OCI-LY1 (cell line): ENCODE results near the gene ANKK1.

Experiments
- H2AFZ ChIP-seq: fragments of 200-600 bp; sonication (generic), shearing (Covaris generic); 2 replicates; pipeline ENCODE4 v1.6.0; 2014; ENCODE audit warnings: antibody characterized with exemption, mild to moderate bottlenecking, low read length
- H3F3A ChIP-seq: fragments of 200-600 bp; sonication (generic), shearing (Covaris generic); 2 replicates; pipeline ENCODE4 v1.6.0; 2014; ENCODE audit warnings: mild to moderate bottlenecking, antibody characterized with exemption, low read length, moderate library complexity; ENCODE audit not compliant: insufficient read depth
- H3K27ac ChIP-seq: fragments of 200-600 bp; sonication (generic); 2 replicates; pipeline ENCODE4 v1.5.1; 2014; ENCODE audit warnings: low read length, mixed run types, mild to moderate bottlenecking, low read depth; ENCODE audit not compliant: poor library complexity, severe bottlenecking
- H3K27me3 ChIP-seq: fragments of 200-600 bp; sonication (generic); 2 replicates; pipeline ENCODE4 v1.6.0; 2014; ENCODE audit warnings: antibody characterized with exemption, mild to moderate bottlenecking, low read length, moderate library complexity; ENCODE audit not compliant: insufficient read depth
- H3K36me3 ChIP-seq: fragments of 200-600 bp; sonication (generic); 2 replicates; pipeline ENCODE4 v1.6.1; 2014; ENCODE audit warnings: mild to moderate bottlenecking, antibody characterized with exemption, low read length, moderate library complexity, mixed read lengths; ENCODE audit not compliant: insufficient read depth
- H3K4me1 ChIP-seq: fragments of 200-600 bp; sonication (generic); 2 replicates; pipeline ENCODE4 v1.5.1; 2014; ENCODE audit warnings: mild to moderate bottlenecking, low read length, moderate library complexity; ENCODE audit not compliant: insufficient read depth, severe bottlenecking
- H3K4me2 ChIP-seq: fragments of 200-600 bp; sonication (generic), shearing (Covaris generic); 2 replicates; pipeline ENCODE4 v1.6.1; 2014; ENCODE audit warnings: low read length
- H3K4me3 ChIP-seq: fragments of 200-600 bp; sonication (generic); 2 replicates; pipeline ENCODE4 v1.5.1; 2014; ENCODE audit warnings: low read length, low read depth, mild to moderate bottlenecking, mixed read lengths; ENCODE audit not compliant: poor library complexity, severe bottlenecking
- H3K79me2 ChIP-seq: fragments of 200-600 bp; shearing (Covaris generic); 2 replicates; pipeline ENCODE4 v1.6.1; 2016; ENCODE audit warnings: mixed run types, low read length, mixed read lengths; ENCODE audit not compliant: insufficient read depth
- H3K9ac ChIP-seq: fragments of 200-600 bp; sonication (generic), shearing (Covaris generic); 2 replicates; pipeline ENCODE4 v1.6.1; 2014; ENCODE audit warnings: mild to moderate bottlenecking, low read length, mixed read lengths
- H3K9me2 ChIP-seq: fragments of 200-600 bp; sonication (generic), shearing (Covaris generic); 2 replicates; pipeline ENCODE4 v1.6.1; 2014; ENCODE audit warnings: low read depth, mild to moderate bottlenecking, low read length, mixed read lengths
- H3K9me3 ChIP-seq: fragments of 200-600 bp; shearing (Covaris generic); 2 replicates; pipeline ENCODE4 v1.6.1; 2014; ENCODE audit warnings: low read length, mixed read lengths
- H4K20me1 ChIP-seq: fragments of 200-600 bp; sonication (generic), shearing (Covaris generic); 2 replicates; pipeline ENCODE4 v1.6.0; 2016; ENCODE audit warnings: mild to moderate bottlenecking, low read length; ENCODE audit not compliant: insufficient read depth
- CTCF ChIP-seq: fragments of 200-600 bp; sonication (generic), shearing (Covaris generic); IDR thresholded peaks from 2 replicates; pipeline ENCODE4 v1.5.1; 2017; ENCODE audit warnings: mild to moderate bottlenecking, antibody characterized with exemption, low read length, moderate library complexity, mixed read lengths
- EZH2 ChIP-seq: fragments of 200-600 bp; sonication (generic), shearing (Covaris generic); IDR thresholded peaks from 2 replicates; pipeline ENCODE4 v1.8.0; 2017; ENCODE audit warnings: borderline replicate concordance, mixed run types, mild to moderate bottlenecking, antibody characterized with exemption, low read length, moderate library complexity, mixed read lengths

ANKK1 gene

GRCh38 chr11:113398669-113399430 lies 11.3 kb downstream of the ANKK1 start:
- Histone ChIP-seq H3K9me3 (no peaks in the 10 kb centered on the region), H2AFZ (no peak overlapping the region), H4K20me1 (no peaks in the 10 kb centered on the region), H3K9ac (no peak overlapping the region), H3F3A (no peaks in the 10 kb centered on the region), H3K4me2 (no peak overlapping the region), H3K27ac (no peak overlapping the region), H3K4me3 (no peak overlapping the region), H3K79me2 (no peaks in the 10 kb centered on the region), H3K36me3 (no peaks in the 10 kb centered on the region), H3K27me3 (0 out of 2 replicates have a peak, but pooled peaks cover 3% of the 10 kb centered on the region), H3K9me2 (no peaks in the 10 kb centered on the region), H3K4me1 (no peaks in the 10 kb centered on the region)
- TF ChIP-seq EZH2 = no peak
- TF ChIP-seq CTCF = no peak

GRCh38 chr11:113400631-113401230 lies 13.2 kb downstream of the ANKK1 start:
- no peaks in the 10 kb centered on the region for H3K36me3 ChIP-seq
- H3K27ac ChIP-seq = no peak overlapping the region
- no peaks in the 10 kb centered on the region for H3K27me3 ChIP-seq
- no peaks in the 10 kb centered on the region for H3K9me3 ChIP-seq
- H3K4me3 ChIP-seq = no peak overlapping the region
- TF ChIP-seq EZH2 (no peak), CTCF (no peak)
- H3K79me2 ChIP-seq = no peaks in the 10 kb centered on the region
- no peaks in the 10 kb centered on the region for H3F3A ChIP-seq
- no peaks in the 10 kb centered on the region for H4K20me1 ChIP-seq
- H2AFZ ChIP-seq = no peak overlapping the region
- no peaks in the 10 kb centered on the region for H3K4me1 ChIP-seq
- H3K4me2 ChIP-seq = no peak overlapping the region
- H3K9ac ChIP-seq = no peak overlapping the region
- H3K9me2 ChIP-seq = no peaks in the 10 kb centered on the region

- no peak overlapping the region for H3K27ac ChIP-seq
- H3F3A ChIP-seq = no peaks in the 10 kb centered on the region
- no peak overlapping the region for H3K9ac ChIP-seq
- H3K4me1 ChIP-seq = no peaks in the 10 kb centered on the region
- no peak overlapping the region for H3K4me3 ChIP-seq
- no peaks in the 10 kb centered on the region for H3K79me2 ChIP-seq
- H3K4me2 ChIP-seq = no peak overlapping the region
- no peak overlapping the region for H2AFZ ChIP-seq
- no peaks in the 10 kb centered on the region for H3K27me3 ChIP-seq
- TF ChIP-seq EZH2 (no peak), CTCF (no peak)
- no peaks in the 10 kb centered on the region for H3K9me3 ChIP-seq
- no peaks in the 10 kb centered on the region for H3K9me2 ChIP-seq
- no peaks in the 10 kb centered on the region for H4K20me1 ChIP-seq
- H3K36me3 ChIP-seq = no peaks in the 10 kb centered on the region
Observed at GRCh38 chr11:113401718-113402117, 14.1 kb downstream of the ANKK1 start.
